Glutamatergic neuron (in vitro differentiated cells): ENCODE data around the gene OR2C1. TPM values are rescaled to one million over a fixed set of nuclear protein-coding genes. Genes with fewer than 3 reads are reported as not detected.

Experiments
- DNase-seq: peaks from one replicate; pipeline ENCODE4 v3.0.0; 2022
- H3K27ac Mint-ChIP-seq: one replicate; pipeline ENCODE4 v1.8.0; 2020; ENCODE audit warnings: mild to moderate bottlenecking, mixed read lengths, inconsistent platforms; ENCODE audit not compliant: unreplicated experiment
- H3K27me3 Mint-ChIP-seq: one replicate; pipeline ENCODE4 v1.8.0; 2020; ENCODE audit warnings: mild to moderate bottlenecking, moderate library complexity, mixed read lengths, inconsistent platforms; ENCODE audit not compliant: unreplicated experiment
- H3K36me3 Mint-ChIP-seq: one replicate; pipeline ENCODE4 v1.8.0; 2020; ENCODE audit warnings: mild to moderate bottlenecking, mixed read lengths, inconsistent platforms; ENCODE audit not compliant: unreplicated experiment
- H3K4me1 Mint-ChIP-seq: one replicate; pipeline ENCODE4 v1.8.0; 2020; ENCODE audit warnings: mild to moderate bottlenecking, low read depth, mixed read lengths, inconsistent platforms; ENCODE audit not compliant: unreplicated experiment
- H3K4me3 Mint-ChIP-seq: one replicate; pipeline ENCODE4 v1.8.0; 2020; ENCODE audit warnings: mild to moderate bottlenecking, mixed read lengths, inconsistent platforms; ENCODE audit not compliant: unreplicated experiment
- H3K9me3 Mint-ChIP-seq: one replicate; pipeline ENCODE4 v1.8.0; 2020; ENCODE audit warnings: mild to moderate bottlenecking, moderate library complexity, mixed read lengths, inconsistent platforms; ENCODE audit not compliant: unreplicated experiment
- CTCF ChIP-seq: fragments of 200-600 bp; sonication (generic); IDR thresholded peaks from one replicate; pipeline ENCODE4 v1.5.0; 2021; ENCODE audit not compliant: partially characterized antibody, unreplicated experiment
- long read RNA-seq: library from polyadenylated mRNA; unstranded; transcript quantifications from one replicate; pipeline ENCODE4 v2.0.0, GENCODE V29; 2020; ENCODE audit not compliant: unreplicated experiment
- total RNA-seq: library from RNA; stranded (reverse); fragmentation: NEBNext Ultra II Directional; extraction: Animal tissue kit (Norgen Biotek cat#: 25700); gene quantifications from one replicate; pipeline ENCODE4 v1.2.1, GENCODE V29; 2021; ENCODE audit not compliant: unreplicated experiment

The OR2C1 gene
- total RNA-seq = not detected
- long read RNA-seq = 0 reads

GRCh38 chr16:3355589-3355988 is at the start of gene OR2C1:
TSS of gene OR2C1 (plus strand) at chr16:3355889. CDS start at chr16:3355941, 52 bp downstream.
- Mint-ChIP-seq H3K36me3 (peaks cover 6% of the 10 kb centered on the region), H3K27me3 (no peaks in the 10 kb centered on the region), H3K4me3 (no peak within 1 kb of the TSS), H3K27ac (no peak within 1 kb of the TSS), H3K4me1 (no peaks in the 10 kb centered on the region), H3K9me3 (peaks cover 2% of the 10 kb centered on the region)
- no peak for TF ChIP-seq CTCF
- no peak for DNase-seq

- peaks cover 18% of the 10 kb centered on the region for H3K9me3 Mint-ChIP-seq
- H3K27ac Mint-ChIP-seq = no peak overlapping the region
- H3K27me3 Mint-ChIP-seq = peaks cover 12% of the 10 kb centered on the region
- H3K4me3 Mint-ChIP-seq = peak overlapping the region; percentile 87
- no peak for DNase-seq
- peaks cover 42% of the 10 kb centered on the region for H3K36me3 Mint-ChIP-seq
- H3K4me1 Mint-ChIP-seq = peaks cover 3% of the 10 kb centered on the region
- no peak for TF ChIP-seq CTCF
These were observed 49.6 kb upstream of the OR2C1 start for GRCh38 chr16:3306078-3306477.

- no peaks in the 10 kb centered on the region for H3K4me1 Mint-ChIP-seq
These were observed 44.2 kb upstream of the OR2C1 start for GRCh38 chr16:3311496-3311895.

GRCh38 chr16:3317315-3317999 is 38.2 kb upstream of the OR2C1 start:
- no peak for TF ChIP-seq CTCF
- Mint-ChIP-seq H3K9me3 (peaks cover 20% of the 10 kb centered on the region), H3K36me3 (peaks cover 77% of the 10 kb centered on the region), H3K4me1 (no peaks in the 10 kb centered on the region), H3K27ac (no peak overlapping the region), H3K27me3 (peaks cover 6% of the 10 kb centered on the region), H3K4me3 (no peak overlapping the region)
- no peak for DNase-seq

More at GRCh38 chr16:3311496-3311895, 44.2 kb upstream of the OR2C1 start:
- peaks cover 16% of the 10 kb centered on the region for H3K9me3 Mint-ChIP-seq
- no peak overlapping the region for H3K27ac Mint-ChIP-seq
- TF ChIP-seq CTCF = no peak
- peaks cover 12% of the 10 kb centered on the region for H3K27me3 Mint-ChIP-seq
- DNase-seq = no peak
- peaks cover 72% of the 10 kb centered on the region for H3K36me3 Mint-ChIP-seq
- no peak overlapping the region for H3K4me3 Mint-ChIP-seq

- H3K36me3 Mint-ChIP-seq = peaks cover 35% of the 10 kb centered on the region
- no peaks in the 10 kb centered on the region for H3K27me3 Mint-ChIP-seq
- no peaks in the 10 kb centered on the region for H3K4me1 Mint-ChIP-seq
- H3K4me3 Mint-ChIP-seq = no peak overlapping the region
- no peak for DNase-seq
- no peak overlapping the region for H3K27ac Mint-ChIP-seq
- TF ChIP-seq CTCF = no peak
- H3K9me3 Mint-ChIP-seq = peaks cover 20% of the 10 kb centered on the region
These were observed 33.9 kb upstream of the OR2C1 start for GRCh38 chr16:3321816-3322215.
